ENCODE results near the gene TMEM252.

DNA sequence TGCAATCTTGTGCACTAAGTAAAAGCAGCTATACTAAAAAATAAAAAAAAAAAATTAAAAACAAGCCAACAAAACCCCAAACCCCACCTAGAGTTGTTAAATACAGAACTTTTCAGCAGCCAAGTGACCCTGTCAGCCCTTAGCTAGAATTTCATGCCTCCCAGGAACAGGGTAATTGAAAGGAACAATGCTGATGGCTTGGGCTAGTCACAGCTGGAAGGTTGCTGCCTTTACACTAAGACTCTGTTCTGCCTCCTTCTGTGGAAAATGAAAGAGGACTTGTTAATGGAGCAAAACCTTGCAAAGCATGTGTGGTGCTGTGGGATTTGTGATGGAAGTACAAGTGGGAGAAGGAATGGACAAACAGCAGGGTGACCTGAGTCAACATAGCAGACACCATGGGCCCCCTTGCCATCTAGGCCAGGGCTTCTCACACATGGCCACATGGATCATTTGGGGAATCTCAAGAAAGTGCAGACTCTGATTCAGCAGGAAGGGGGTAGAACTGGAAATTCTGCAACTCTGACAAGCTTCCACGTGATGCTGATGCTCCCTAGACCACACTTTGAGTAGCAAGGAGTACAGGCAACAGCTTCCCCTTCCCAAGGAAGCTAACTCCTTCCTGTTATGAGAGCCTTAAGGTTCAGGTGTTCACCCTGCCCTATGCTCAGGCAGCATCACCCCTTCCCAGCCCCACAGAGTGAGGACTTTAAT, 14.9 kb upstream of the TMEM252 start:
- TF ChIP-seq TAF1 (conservative IDR thresholded peaks at IDR 0.05), result no peak
- TF ChIP-seq, protein P1, sequence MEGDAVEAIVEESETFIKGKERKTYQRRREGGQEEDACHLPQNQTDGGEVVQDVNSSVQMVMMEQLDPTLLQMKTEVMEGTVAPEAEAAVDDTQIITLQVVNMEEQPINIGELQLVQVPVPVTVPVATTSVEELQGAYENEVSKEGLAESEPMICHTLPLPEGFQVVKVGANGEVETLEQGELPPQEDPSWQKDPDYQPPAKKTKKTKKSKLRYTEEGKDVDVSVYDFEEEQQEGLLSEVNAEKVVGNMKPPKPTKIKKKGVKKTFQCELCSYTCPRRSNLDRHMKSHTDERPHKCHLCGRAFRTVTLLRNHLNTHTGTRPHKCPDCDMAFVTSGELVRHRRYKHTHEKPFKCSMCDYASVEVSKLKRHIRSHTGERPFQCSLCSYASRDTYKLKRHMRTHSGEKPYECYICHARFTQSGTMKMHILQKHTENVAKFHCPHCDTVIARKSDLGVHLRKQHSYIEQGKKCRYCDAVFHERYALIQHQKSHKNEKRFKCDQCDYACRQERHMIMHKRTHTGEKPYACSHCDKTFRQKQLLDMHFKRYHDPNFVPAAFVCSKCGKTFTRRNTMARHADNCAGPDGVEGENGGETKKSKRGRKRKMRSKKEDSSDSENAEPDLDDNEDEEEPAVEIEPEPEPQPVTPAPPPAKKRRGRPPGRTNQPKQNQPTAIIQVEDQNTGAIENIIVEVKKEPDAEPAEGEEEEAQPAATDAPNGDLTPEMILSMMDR (IDR thresholded peaks at IDR 0.05; ENCODE audit: low read depth, low read length, missing input control), result no peak
- TF ChIP-seq, protein P2, sequence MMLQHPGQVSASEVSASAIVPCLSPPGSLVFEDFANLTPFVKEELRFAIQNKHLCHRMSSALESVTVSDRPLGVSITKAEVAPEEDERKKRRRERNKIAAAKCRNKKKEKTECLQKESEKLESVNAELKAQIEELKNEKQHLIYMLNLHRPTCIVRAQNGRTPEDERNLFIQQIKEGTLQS (IDR thresholded peaks at IDR 0.05), result no peak
- TF ChIP-seq FOXA1 (IDR thresholded peaks at IDR 0.05), result no peak
